GM12801 (cell line): ENCODE data around the gene NSF.

Source experiments
- CTCF ChIP-seq: IDR thresholded peaks from one replicate; pipeline ENCODE4 v1.5.1; 2011; ENCODE audit warnings: control low read depth; ENCODE audit not compliant: insufficient read length; ENCODE audit errors: extremely low read depth

NSF gene

GRCh38 chr17:46726206-46726605, 135.7 kb downstream of the NSF start:
- TF ChIP-seq CTCF, result no peak

- no peak for TF ChIP-seq CTCF
Observed at GRCh38 chr17:46727572-46728348, 137.3 kb downstream of the NSF start.

GRCh38 chr17:46730026-46730425, 139.6 kb downstream of the NSF start:
- no peak for TF ChIP-seq CTCF

- no peak for TF ChIP-seq CTCF
Observed at GRCh38 chr17:46730679-46731078, 140.2 kb downstream of the NSF start.

- TF ChIP-seq CTCF, result no peak
Observed at GRCh38 chr17:46732160-46732559, 141.7 kb downstream of the NSF start.

- TF ChIP-seq CTCF, result no peak
Observed at GRCh38 chr17:46732754-46733398, 142.4 kb downstream of the NSF start.

- no peak for TF ChIP-seq CTCF
Observed at GRCh38 chr17:46733837-46734475, 143.5 kb downstream of the NSF start.
